Endothelial cell of umbilical vein (primary cell): ENCODE measurements around the gene NLRC3.

ENCODE experiments used
- CTCF ChIP-seq, 2 donors: IDR thresholded peaks; 1 replicate in 1 of 2; 2 replicates in 1 of 2; pipeline ENCODE4 v1.5.1; 2011; ENCODE audit warnings: low read length in 2 of 2, mild to moderate bottlenecking in 2 of 2, moderate library complexity in 2 of 2, control low read depth in 1 of 2, inconsistent platforms in 1 of 2, low read depth in 1 of 2; ENCODE audit not compliant: insufficient read depth in 1 of 2; ENCODE audit errors: extremely low read depth in 1 of 2
- EZH2 ChIP-seq: IDR thresholded peaks from 2 replicates; pipeline ENCODE4 v1.6.1; 2012; ENCODE audit warnings: borderline replicate concordance, low read depth, mild to moderate bottlenecking, moderate library complexity, low read length, inconsistent platforms; ENCODE audit not compliant: severe bottlenecking
- POLR2A ChIP-seq: IDR thresholded peaks from 2 replicates; pipeline ENCODE4 v1.6.1; 2012; ENCODE audit warnings: low read depth, mild to moderate bottlenecking, control low read depth, low read length
- POLR2AphosphoS5 ChIP-seq: IDR thresholded peaks from 2 replicates; pipeline ENCODE4 v1.6.1; 2012; ENCODE audit warnings: low read depth, mild to moderate bottlenecking, control low read depth, low read length, moderate library complexity; ENCODE audit not compliant: insufficient read depth

DNA sequence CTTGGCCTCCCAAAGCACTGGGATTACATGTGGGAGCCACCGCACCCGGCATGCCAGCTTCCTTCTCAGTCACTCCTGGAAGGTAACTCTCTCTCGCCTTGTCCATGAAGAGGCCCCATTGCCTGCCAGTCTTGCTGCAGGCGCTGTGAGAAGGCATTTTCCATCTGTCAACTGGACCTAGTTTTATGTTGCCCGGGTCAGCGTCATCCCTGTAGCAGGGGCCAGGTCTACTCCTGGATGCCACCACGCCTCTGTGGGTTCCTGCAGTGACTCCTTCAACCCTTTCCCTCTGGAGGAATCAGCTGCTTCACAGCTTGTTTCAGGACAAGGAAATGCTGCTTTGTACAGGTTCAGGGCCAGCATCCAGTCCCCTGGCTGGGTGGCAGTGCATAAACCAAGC lies 2.6 kb upstream of the NLRC3 start:
- TF ChIP-seq CTCF (IDR thresholded peaks at IDR 0.05; ENCODE audit: extremely low read depth in 1 of 2, insufficient read depth in 1 of 2, low read depth in 1 of 2, low read length in 2 of 2) (no peak), EZH2 (no peak), POLR2A (no peak), POLR2AphosphoS5 (no peak)
